ENCODE data around the gene RNASEL.

GRCh38 chr1:182565537-182565936, 23.5 kb downstream of the RNASEL start:
- no peak for TF ChIP-seq CTCF (IDR thresholded peaks at IDR 0.05)
- TF ChIP-seq TCF7L2 (IDR thresholded peaks at IDR 0.05; ENCODE audit: low read depth, low read length) = no peak
- TF ChIP-seq POLR2AphosphoS5 (IDR thresholded peaks at IDR 0.05; ENCODE audit: low read depth, low read length) = no peak
- TF ChIP-seq REST (IDR thresholded peaks at IDR 0.05; ENCODE audit: insufficient read depth in 1 of 2, low read depth in 2 of 2, low read length in 1 of 2) = no peak
- TF ChIP-seq SIN3A (IDR thresholded peaks at IDR 0.05; ENCODE audit: borderline replicate concordance, insufficient read depth, low read depth, low read length) = no peak

All from Panc1 (cell line).